Mucosa of descending colon (tissue), 3 donors: ENCODE data around the gene PRDM5. TPM values are rescaled to one million over a fixed set of nuclear protein-coding genes. Genes with fewer than 3 reads are reported as not detected.

Experiments used
- ATAC-seq: fragments of 200-7000 bp; cut with Tn5 transposase; one replicate; pipeline ENCODE4 v1.9.1; 2020; ENCODE audit warnings: mild to moderate bottlenecking, moderate library complexity
- DNase-seq, 3 donors: peaks; one replicate each; pipeline ENCODE4 v3.0.0-alpha.2; 2020
- H3K36me3 ChIP-seq: fragments of 200-600 bp; one replicate; pipeline ENCODE4 v1.8.0; 2021; ENCODE audit warnings: low read depth, mild to moderate bottlenecking
- H3K4me1 ChIP-seq: fragments of 200-600 bp; one replicate; pipeline ENCODE4 v1.8.0; 2021; ENCODE audit warnings: low read depth, mild to moderate bottlenecking
- H3K4me3 ChIP-seq: fragments of 200-600 bp; one replicate; pipeline ENCODE4 v1.8.0; 2021; ENCODE audit warnings: mild to moderate bottlenecking
- H3K9me3 ChIP-seq: fragments of 200-600 bp; one replicate; pipeline ENCODE4 v1.8.0; 2021; ENCODE audit warnings: mild to moderate bottlenecking
- CTCF ChIP-seq: fragments of 200-600 bp; IDR thresholded peaks from one replicate; pipeline ENCODE4 v1.8.0; 2022; ENCODE audit warnings: antibody characterized with exemption, mild to moderate bottlenecking
- intact Hi-C, 2 donors: fragments of 100-400 bp; cut with DNase I in 1 of 2; cut with micrococcal nuclease in 1 of 2; formaldehyde crosslinking; loops; one replicate each; pipeline versions ENCODE4 v1.11.0 to v1.11.1; 2022; cut with DNase I, micrococcal nuclease
- total RNA-seq, 3 donors: library from RNA; stranded (reverse); fragmentation: NEBNext Ultra II Directional in 2 of 3; extraction: Animal tissue kit (Norgen Biotek cat#: 25700) in 2 of 3; gene quantifications; one replicate each; pipeline versions ENCODE4 v1.2.1 to v1.2.4, GENCODE V29; 2021 to 2023
- donor health status: DM: no; HTN: no; CAD: no; lungs with moderate emphysema.
- donor health status: DM: no; HTN: no; CAD: no.
- donor health status: DM: no; HTN: yes; CAD: no.

The PRDM5 gene
- total RNA-seq, 3 donors from 2014 or later = 8.7 to 12.2 (median 10.2) TPM

GRCh38 chr4:120830204-120830603, 92.3 kb downstream of the PRDM5 start:
- no peak for DNase-seq
- Histone ChIP-seq H3K4me3 (no peak overlapping the region), H3K9me3 (no peaks in the 10 kb centered on the region), H3K4me1 (no peaks in the 10 kb centered on the region), H3K36me3 (no peaks in the 10 kb centered on the region)
- TF ChIP-seq CTCF = no peak
- intact Hi-C loops = no loop called here
- no peak for ATAC-seq

GRCh38 chr4:120829113-120829831, 93.3 kb downstream of the PRDM5 start:
- intact Hi-C loops = no loop called here
- H3K9me3 ChIP-seq = no peaks in the 10 kb centered on the region
- DNase-seq = no peak
- no peaks in the 10 kb centered on the region for H3K36me3 ChIP-seq
- no peaks in the 10 kb centered on the region for H3K4me1 ChIP-seq
- no peak for ATAC-seq
- H3K4me3 ChIP-seq = no peak overlapping the region
- no peak for TF ChIP-seq CTCF

GRCh38 chr4:120826853-120827252, 95.7 kb downstream of the PRDM5 start:
- no peaks in the 10 kb centered on the region for H3K9me3 ChIP-seq
- DNase-seq = no peak
- H3K36me3 ChIP-seq = no peaks in the 10 kb centered on the region
- TF ChIP-seq CTCF = no peak
- intact Hi-C loops = no loop called here
- no peak for ATAC-seq
- H3K4me3 ChIP-seq = no peak overlapping the region
- no peaks in the 10 kb centered on the region for H3K4me1 ChIP-seq

- intact Hi-C loops = no loop called here
- Histone ChIP-seq H3K9me3 (no peaks in the 10 kb centered on the region), H3K4me1 (no peaks in the 10 kb centered on the region), H3K4me3 (no peak overlapping the region), H3K36me3 (no peaks in the 10 kb centered on the region)
- DNase-seq (no peak), ATAC-seq (no peak)
- no peak for TF ChIP-seq CTCF
These were observed 96.1 kb downstream of the PRDM5 start for GRCh38 chr4:120826449-120826848.

GRCh38 chr4:120824946-120825345, 97.6 kb downstream of the PRDM5 start:
- ATAC-seq (peak; percentile 88), DNase-seq (peak in 1 of 3 donors; percentile 12)
- no peak for TF ChIP-seq CTCF
- H3K4me3 ChIP-seq = no peak overlapping the region
- intact Hi-C loops = no loop called here
- no peaks in the 10 kb centered on the region for H3K36me3 ChIP-seq
- H3K4me1 ChIP-seq = no peaks in the 10 kb centered on the region
- no peaks in the 10 kb centered on the region for H3K9me3 ChIP-seq

GRCh38 chr4:120821977-120822376, 100.5 kb downstream of the PRDM5 start:
- intact Hi-C loops = no loop called here

More at GRCh38 chr4:120821977-120822376, 100.5 kb downstream of the PRDM5 start:
- TF ChIP-seq CTCF = no peak
- Histone ChIP-seq H3K36me3 (no peaks in the 10 kb centered on the region), H3K4me1 (no peaks in the 10 kb centered on the region), H3K9me3 (no peaks in the 10 kb centered on the region), H3K4me3 (no peak overlapping the region)
- ATAC-seq = no peak
- no peak for DNase-seq
